K562 (cell line): Measurements from ENCODE around the gene TERC. TPM values are rescaled to one million over a fixed set of nuclear protein-coding genes. Genes with fewer than 3 reads are reported as not detected.

Source experiments
- ASH1L ChIP-seq: fragments of 450-650 bp; IDR thresholded peaks from 2 replicates; pipeline ENCODE4 v1.6.1; 2018; ENCODE audit warnings: borderline replicate concordance, mild to moderate bottlenecking, low read depth; ENCODE audit not compliant: partially characterized antibody
- CREB5 ChIP-seq: fragments of 250-450 bp; sonication (Bioruptor Pico); IDR thresholded peaks from 2 replicates; pipeline ENCODE4 v1.5.0; 2020; ENCODE audit warnings: mild to moderate bottlenecking
- DNMT1 ChIP-seq: fragments of 450-650 bp; IDR thresholded peaks from 2 replicates; pipeline ENCODE4 v1.6.1; 2016; ENCODE audit warnings: antibody characterized with exemption, mild to moderate bottlenecking
- E2F3 ChIP-seq: fragments of 250-450 bp; sonication (Bioruptor Pico); IDR thresholded peaks from 2 replicates; pipeline ENCODE4 v1.4.0; 2020; ENCODE audit warnings: mild to moderate bottlenecking
- ETS2 ChIP-seq: IDR thresholded peaks from 2 replicates; pipeline ENCODE4 v1.6.1; 2016; ENCODE audit warnings: borderline replicate concordance, missing genetic modification characterization, mild to moderate bottlenecking, moderate library complexity, missing compliant biosample characterization; ENCODE audit not compliant: poor library complexity, severe bottlenecking
- HSF4 ChIP-seq: fragments of 250-450 bp; sonication (Bioruptor Pico); IDR thresholded peaks from 2 replicates; pipeline ENCODE4 v2.1.2; 2022; ENCODE audit warnings: mild to moderate bottlenecking, moderate library complexity, borderline replicate concordance
- MAFK ChIP-seq: IDR thresholded peaks from 2 replicates; pipeline ENCODE4 v1.6.1; 2011; ENCODE audit warnings: low read length, improper control_type of control experiment
- MAZ ChIP-seq, 2 experiments: fragments of 450-650 bp in 1 of 2; sonication (generic) in 1 of 2; formaldehyde crosslinking; IDR thresholded peaks in 1 of 2; conservative IDR thresholded peaks in 1 of 2; 2 replicates each; pipeline versions ENCODE4 v1.4.0 to v1.5.0; 2020; ENCODE audit warnings: mild to moderate bottlenecking in 1 of 2, missing genetic modification reagents in 1 of 2
- MLX ChIP-seq, 2 experiments: fragments of 450-650 bp in 1 of 2; sonication (generic) in 1 of 2; formaldehyde crosslinking; conservative IDR thresholded peaks; 2 replicates each; pipeline versions ENCODE4 v1.4.0 to v1.8.1; 2020 to 2022; ENCODE audit warnings: mild to moderate bottlenecking in 1 of 2, missing genetic modification reagents in 1 of 2
- MTA2 ChIP-seq: fragments of 450-650 bp; IDR thresholded peaks from 2 replicates; pipeline ENCODE4 v1.6.1; 2016; ENCODE audit warnings: low read depth
- NONO ChIP-seq, 2 experiments: fragments of 200-400 bp in 1 of 2; fragments of 450-650 bp in 1 of 2; formaldehyde crosslinking in 1 of 2; IDR thresholded peaks; 2 replicates each; pipeline ENCODE4 v1.6.1; 2017; ENCODE audit warnings: low read depth in 2 of 2, mild to moderate bottlenecking in 2 of 2, moderate library complexity in 2 of 2, low read length in 1 of 2
- RFX7 ChIP-seq: fragments of 250-450 bp; sonication (Bioruptor Pico); IDR thresholded peaks from 2 replicates; pipeline ENCODE4 v1.5.1; 2021; ENCODE audit warnings: mild to moderate bottlenecking
- TAF9B ChIP-seq: fragments of 450-650 bp; IDR thresholded peaks from 2 replicates; pipeline ENCODE4 v1.6.1; 2018; ENCODE audit warnings: mild to moderate bottlenecking; ENCODE audit not compliant: partially characterized antibody
- TSC22D4 ChIP-seq: fragments of 450-650 bp; IDR thresholded peaks from 2 replicates; pipeline ENCODE4 v1.6.1; 2016; ENCODE audit warnings: missing genetic modification characterization, missing biosample characterization, control low read depth
- ZFX ChIP-seq: sonication (generic); formaldehyde crosslinking; IDR thresholded peaks from 2 replicates; pipeline ENCODE4 v1.8.0; 2022; ENCODE audit warnings: mild to moderate bottlenecking, missing genetic modification reagents, moderate library complexity
- ZNF41 ChIP-seq: fragments of 250-450 bp; sonication (Bioruptor Pico); conservative IDR thresholded peaks from 2 replicates; pipeline ENCODE4 v1.4.0; 2020; ENCODE audit warnings: mild to moderate bottlenecking
- polyA plus RNA-seq, 8 experiments: library from polyadenylated mRNA; depleted of rRNA in 4 of 8; stranded (reverse) in 5 of 8; unstranded in 3 of 8; fragments of >200 nt; fragmentation: Nextera tagmentation in 2 of 8; fragmentation: Illumina TruSeq in 1 of 8; extraction: Ambion mirVana in 2 of 8; extraction: Trizol in 1 of 8; gene quantifications; 2 replicates each; pipeline versions ENCODE4 v1.2.1 to v1.2.3, GENCODE V29; 2011 to 2014; ENCODE audit warnings: inconsistent platforms in 1 of 8, missing spikeins in 1 of 8
- total RNA-seq, 7 experiments: library from RNA; depleted of rRNA in 6 of 7; stranded (reverse); fragments of >200 nt in 6 of 7; fragmentation: Illumina TruSeq in 2 of 7; extraction: Trizol in 2 of 7; gene quantifications; 2 replicates each; pipeline versions ENCODE4 v1.2.1 to v1.2.3, GENCODE V29; 2011 to 2021; ENCODE audit warnings: low replicate concordance in 1 of 7
- TF ChIP-seq, protein P1 (sequence below): fragments of 200-800 bp; sonication (Bioruptor generic); IDR thresholded peaks from 2 replicates; pipeline ENCODE4 v1.6.1; 2016; ENCODE audit warnings: missing genetic modification characterization, missing compliant biosample characterization
- TF ChIP-seq, protein P2 (sequence below): fragments of 450-650 bp; formaldehyde crosslinking; IDR thresholded peaks from 2 replicates; pipeline ENCODE4 v1.4.0; 2020; ENCODE audit warnings: mild to moderate bottlenecking, moderate library complexity

Gene TERC
- total and polyA plus RNA-seq, 9 of the 15 experiments (the other 6 are each of a cell fraction or from before 2014, with no cell fraction given) = 0.77 to 234 (median 27.9) TPM; not detected in 3

- TF ChIP-seq MLX (CRISPR knock-in tag; conservative IDR thresholded peaks at IDR 0.05) (no peak), ZFX (CRISPR knock-in tag) (peak; percentile 94), MAZ (CRISPR knock-in tag; conservative IDR thresholded peaks at IDR 0.05 in 1 of 2, IDR thresholded peaks at IDR 0.05 in 1 of 2) (peak; percentile 83 to 84), ASH1L (no peak), MAFK (no peak), E2F3 (peak; percentile 63; the same call in 1 of the 2 replicates), MTA2 (no peak), ZNF41 (no peak), CREB5 (CRISPR knock-in tag) (no peak), ETS2 (tag) (no peak), TSC22D4 (tag) (no peak), TAF9B (peak; percentile 82), HSF4 (CRISPR knock-in tag) (no peak), NONO (IDR thresholded peaks at IDR 0.05; ENCODE audit: low read depth in 2 of 2, low read length in 1 of 2) (peak in 1 of 2 experiments; percentile 58; a peak in 1 of 4 replicates), DNMT1 (no peak), RFX7 (CRISPR knock-in tag) (no peak)
- TF ChIP-seq, protein P1, sequence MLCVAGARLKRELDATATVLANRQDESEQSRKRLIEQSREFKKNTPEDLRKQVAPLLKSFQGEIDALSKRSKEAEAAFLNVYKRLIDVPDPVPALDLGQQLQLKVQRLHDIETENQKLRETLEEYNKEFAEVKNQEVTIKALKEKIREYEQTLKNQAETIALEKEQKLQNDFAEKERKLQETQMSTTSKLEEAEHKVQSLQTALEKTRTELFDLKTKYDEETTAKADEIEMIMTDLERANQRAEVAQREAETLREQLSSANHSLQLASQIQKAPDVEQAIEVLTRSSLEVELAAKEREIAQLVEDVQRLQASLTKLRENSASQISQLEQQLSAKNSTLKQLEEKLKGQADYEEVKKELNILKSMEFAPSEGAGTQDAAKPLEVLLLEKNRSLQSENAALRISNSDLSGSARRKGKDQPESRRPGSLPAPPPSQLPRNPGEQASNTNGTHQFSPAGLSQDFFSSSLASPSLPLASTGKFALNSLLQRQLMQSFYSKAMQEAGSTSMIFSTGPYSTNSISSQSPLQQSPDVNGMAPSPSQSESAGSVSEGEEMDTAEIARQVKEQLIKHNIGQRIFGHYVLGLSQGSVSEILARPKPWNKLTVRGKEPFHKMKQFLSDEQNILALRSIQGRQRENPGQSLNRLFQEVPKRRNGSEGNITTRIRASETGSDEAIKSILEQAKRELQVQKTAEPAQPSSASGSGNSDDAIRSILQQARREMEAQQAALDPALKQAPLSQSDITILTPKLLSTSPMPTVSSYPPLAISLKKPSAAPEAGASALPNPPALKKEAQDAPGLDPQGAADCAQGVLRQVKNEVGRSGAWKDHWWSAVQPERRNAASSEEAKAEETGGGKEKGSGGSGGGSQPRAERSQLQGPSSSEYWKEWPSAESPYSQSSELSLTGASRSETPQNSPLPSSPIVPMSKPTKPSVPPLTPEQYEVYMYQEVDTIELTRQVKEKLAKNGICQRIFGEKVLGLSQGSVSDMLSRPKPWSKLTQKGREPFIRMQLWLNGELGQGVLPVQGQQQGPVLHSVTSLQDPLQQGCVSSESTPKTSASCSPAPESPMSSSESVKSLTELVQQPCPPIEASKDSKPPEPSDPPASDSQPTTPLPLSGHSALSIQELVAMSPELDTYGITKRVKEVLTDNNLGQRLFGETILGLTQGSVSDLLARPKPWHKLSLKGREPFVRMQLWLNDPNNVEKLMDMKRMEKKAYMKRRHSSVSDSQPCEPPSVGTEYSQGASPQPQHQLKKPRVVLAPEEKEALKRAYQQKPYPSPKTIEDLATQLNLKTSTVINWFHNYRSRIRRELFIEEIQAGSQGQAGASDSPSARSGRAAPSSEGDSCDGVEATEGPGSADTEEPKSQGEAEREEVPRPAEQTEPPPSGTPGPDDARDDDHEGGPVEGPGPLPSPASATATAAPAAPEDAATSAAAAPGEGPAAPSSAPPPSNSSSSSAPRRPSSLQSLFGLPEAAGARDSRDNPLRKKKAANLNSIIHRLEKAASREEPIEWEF = no peak
- TF ChIP-seq, protein P2, sequence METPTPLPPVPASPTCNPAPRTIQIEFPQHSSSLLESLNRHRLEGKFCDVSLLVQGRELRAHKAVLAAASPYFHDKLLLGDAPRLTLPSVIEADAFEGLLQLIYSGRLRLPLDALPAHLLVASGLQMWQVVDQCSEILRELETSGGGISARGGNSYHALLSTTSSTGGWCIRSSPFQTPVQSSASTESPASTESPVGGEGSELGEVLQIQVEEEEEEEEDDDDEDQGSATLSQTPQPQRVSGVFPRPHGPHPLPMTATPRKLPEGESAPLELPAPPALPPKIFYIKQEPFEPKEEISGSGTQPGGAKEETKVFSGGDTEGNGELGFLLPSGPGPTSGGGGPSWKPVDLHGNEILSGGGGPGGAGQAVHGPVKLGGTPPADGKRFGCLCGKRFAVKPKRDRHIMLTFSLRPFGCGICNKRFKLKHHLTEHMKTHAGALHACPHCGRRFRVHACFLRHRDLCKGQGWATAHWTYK (CRISPR knock-in tag) = no peak
Observed at GRCh38 chr3:169772897-169773816, 8.3 kb upstream of the TERC start, which contains the start of gene MYNN (continued).
